GM19372 (cell line): ENCODE data around the gene FAM217B.

Source experiments
- ATAC-seq: cut with Tn5 transposase; IDR thresholded peaks from one replicate; pipeline ENCODE4 v1.9.1; 2021; ENCODE audit warnings: mild to moderate bottlenecking, low read depth, moderate library complexity; ENCODE audit not compliant: unreplicated experiment

The FAM217B gene

GRCh38 chr20:59971428-59971827 lies 31.2 kb downstream of the FAM217B start:
- ATAC-seq = no peak

- no peak for ATAC-seq
Observed at GRCh38 chr20:59972037-59972801, 32.0 kb downstream of the FAM217B start.

- no peak for ATAC-seq
Observed at GRCh38 chr20:59976156-59976782, 36.1 kb downstream of the FAM217B start.

- ATAC-seq = no peak
Observed at GRCh38 chr20:59977086-59977485, 36.9 kb downstream of the FAM217B start.

GRCh38 chr20:59983076-59983475 lies 42.9 kb downstream of the FAM217B start:
- no peak for ATAC-seq

- no peak for ATAC-seq
Observed at GRCh38 chr20:59984541-59984940, 44.4 kb downstream of the FAM217B start.

- no peak for ATAC-seq
Observed at GRCh38 chr20:59985164-59985563, 45.0 kb downstream of the FAM217B start.

GRCh38 chr20:59985864-59986263 lies 45.7 kb downstream of the FAM217B start:
- ATAC-seq = no peak

- ATAC-seq = no peak
Observed at GRCh38 chr20:59987135-59987534, 46.9 kb downstream of the FAM217B start.

GRCh38 chr20:59988141-59988540 lies 48.0 kb downstream of the FAM217B start:
- ATAC-seq = no peak

- ATAC-seq = no peak
Observed at GRCh38 chr20:59992526-59993084, 52.4 kb downstream of the FAM217B start.

GRCh38 chr20:59993736-59994430 lies 53.7 kb downstream of the FAM217B start:
- ATAC-seq = no peak

- ATAC-seq = no peak
Observed at GRCh38 chr20:59994697-59995122, 54.5 kb downstream of the FAM217B start.

- ATAC-seq = no peak
Observed at GRCh38 chr20:59996108-59996507, 55.9 kb downstream of the FAM217B start.

GRCh38 chr20:59997896-59998295 lies 57.7 kb downstream of the FAM217B start:
- no peak for ATAC-seq
